GM19468 (cell line): ENCODE results near the gene MINDY4B.

Experiments used
- ATAC-seq: cut with Tn5 transposase; IDR thresholded peaks from one replicate; pipeline ENCODE4 v1.9.1; 2021; ENCODE audit warnings: mild to moderate bottlenecking, moderate library complexity, moderate number of reproducible peaks; ENCODE audit not compliant: unreplicated experiment; ENCODE audit errors: extremely low read depth

Gene MINDY4B

DNA sequence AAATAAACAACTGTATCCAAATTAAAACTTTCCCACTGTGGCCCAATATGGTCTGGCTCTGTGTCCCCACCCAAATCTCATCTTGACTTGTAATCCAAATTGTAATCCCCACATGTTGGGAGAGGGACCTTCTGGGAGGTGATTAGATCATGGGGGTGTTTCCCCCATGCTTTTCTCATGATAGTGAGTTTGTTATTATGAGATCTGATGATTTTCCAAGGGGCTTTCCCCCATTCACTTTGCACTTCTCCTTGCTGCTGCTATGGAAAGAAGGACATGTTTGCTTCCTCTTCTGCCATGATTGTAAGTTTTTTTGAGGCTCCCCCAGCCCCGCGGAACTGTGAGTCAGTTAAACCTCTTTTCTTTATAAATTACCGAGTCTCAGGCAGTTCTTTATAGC lies 55.0 kb downstream of the MINDY4B start:
- ATAC-seq, result no peak

DNA sequence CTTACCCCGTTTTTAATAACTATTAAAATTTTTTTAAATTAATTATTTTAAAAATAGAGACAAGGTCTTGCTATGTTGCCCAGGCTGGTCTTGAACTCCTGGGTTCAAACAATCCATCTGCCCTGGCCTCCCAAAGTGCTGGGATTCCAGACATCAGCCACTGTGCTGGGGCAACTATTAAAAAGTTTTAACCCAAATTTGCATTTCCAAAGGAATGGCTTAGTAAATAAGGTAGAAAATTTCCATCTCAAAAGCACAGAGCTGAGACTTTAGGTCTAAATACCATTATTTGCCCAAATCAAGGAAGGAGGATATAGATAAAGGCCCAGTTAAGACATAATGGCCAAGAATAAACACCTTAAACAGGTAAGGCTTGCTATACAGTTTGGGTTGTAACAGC lies 56.4 kb downstream of the MINDY4B start:
- no peak for ATAC-seq

DNA sequence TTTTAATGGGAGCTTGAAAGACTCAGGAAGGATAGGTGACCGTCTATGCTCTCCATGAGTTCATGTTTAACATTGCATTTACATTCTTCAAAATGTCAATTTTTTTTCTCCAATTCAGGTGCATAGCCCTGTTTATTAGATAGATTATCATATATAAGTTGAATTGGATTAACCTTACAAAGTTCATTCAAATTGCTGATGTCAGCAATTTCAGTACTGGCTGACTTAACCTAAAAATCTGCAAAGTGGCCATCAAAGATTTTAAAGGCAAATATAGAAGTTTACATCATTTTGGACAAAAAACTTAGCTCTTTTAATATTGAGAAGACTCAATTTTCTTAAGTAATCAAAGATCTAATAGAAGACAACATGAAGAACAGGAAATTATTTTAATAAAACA lies 57.8 kb downstream of the MINDY4B start:
- no peak for ATAC-seq

DNA sequence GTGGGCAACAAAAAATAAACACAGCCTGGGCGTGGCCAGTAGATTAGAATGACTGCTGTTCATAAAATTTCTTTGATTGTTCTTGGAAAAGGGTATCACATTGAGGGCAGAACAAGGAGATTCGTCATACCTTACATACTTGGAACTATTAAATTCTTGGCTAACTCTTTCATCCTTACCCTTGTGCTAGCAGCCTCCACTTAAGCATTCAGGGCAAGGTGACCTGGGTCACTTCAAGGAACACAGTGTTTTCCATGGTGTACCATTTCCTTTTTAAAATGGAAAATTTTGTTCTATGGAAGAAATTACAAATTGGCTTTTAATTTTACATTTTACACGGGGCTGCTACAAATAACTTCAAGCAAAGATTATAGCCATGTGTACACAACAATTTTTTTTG lies 60.8 kb downstream of the MINDY4B start:
- no peak for ATAC-seq

DNA sequence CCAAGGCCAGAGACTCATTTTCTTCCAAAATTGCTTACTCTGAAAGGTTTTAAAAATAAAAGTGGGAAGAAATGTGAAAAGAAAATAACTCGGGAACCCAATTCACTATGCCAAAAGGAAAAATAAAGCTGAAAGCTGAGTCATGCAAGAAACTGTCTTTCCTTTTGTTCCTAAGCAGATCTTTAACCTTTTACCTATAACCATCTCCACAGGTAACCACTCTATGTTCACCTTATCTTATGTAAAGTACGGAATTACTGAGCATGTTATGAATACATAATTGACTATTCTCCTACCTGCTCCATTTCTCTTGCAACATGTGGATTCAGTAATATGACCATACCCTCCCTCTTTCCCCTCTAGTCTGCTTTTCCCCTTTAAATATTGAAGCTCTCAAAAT lies 62.0 kb downstream of the MINDY4B start:
- no peak for ATAC-seq

DNA sequence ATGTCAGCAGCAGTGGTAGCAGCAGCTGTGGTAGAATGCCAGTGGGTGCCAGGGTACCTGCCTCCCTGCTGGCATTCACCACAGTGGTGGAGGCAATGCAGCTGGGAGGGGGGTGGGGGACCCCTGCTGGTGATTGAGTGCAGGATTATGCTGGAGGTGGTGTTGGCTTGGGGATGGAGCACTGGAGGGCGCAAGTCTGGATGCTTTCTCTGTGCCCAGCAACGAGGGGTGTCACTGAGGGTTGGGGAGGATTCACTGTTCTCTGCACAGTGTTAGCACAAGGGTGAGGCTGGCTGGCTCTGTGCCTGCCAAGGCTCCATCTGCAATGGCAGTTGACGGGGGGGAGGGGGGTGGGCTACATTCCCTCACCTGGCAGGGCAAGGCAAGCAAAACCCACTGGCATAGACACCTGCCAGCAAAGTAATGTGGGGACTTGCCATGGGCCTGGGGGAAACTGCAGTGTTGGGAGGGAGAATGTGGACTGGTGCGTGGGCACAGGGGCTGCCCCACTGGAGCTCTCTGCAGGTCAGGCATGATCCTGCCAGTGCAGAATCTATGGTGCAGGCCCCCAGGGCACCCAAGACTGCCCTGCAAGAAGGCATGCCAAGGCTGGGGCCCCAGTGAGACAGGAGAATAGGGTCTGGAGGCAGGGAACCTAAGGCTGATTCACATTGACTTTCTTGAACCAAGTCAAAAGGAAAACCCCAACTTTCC lies 64.3 kb downstream of the MINDY4B start:
- no peak for ATAC-seq

DNA sequence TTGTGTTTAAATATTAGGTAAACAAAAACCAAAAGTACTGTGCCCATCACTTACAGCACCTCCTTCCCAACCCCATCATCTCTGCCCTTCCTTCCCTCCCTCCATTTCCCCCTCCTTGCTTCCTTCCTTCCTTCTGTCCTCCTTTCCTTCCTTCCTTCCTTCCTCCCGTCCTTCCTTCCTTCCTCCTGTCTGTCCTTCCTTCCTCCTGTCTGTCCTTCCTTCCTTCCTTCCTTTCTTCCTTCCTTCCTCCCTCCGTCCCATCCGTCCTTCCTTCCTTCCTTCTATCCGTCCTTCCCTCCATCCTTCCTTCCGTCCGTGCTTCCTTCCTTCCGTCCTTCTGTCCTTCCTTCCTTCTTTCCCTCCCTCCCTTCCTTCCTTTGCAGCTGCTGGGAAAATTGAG lies 74.5 kb downstream of the MINDY4B start:
- no peak for ATAC-seq

DNA sequence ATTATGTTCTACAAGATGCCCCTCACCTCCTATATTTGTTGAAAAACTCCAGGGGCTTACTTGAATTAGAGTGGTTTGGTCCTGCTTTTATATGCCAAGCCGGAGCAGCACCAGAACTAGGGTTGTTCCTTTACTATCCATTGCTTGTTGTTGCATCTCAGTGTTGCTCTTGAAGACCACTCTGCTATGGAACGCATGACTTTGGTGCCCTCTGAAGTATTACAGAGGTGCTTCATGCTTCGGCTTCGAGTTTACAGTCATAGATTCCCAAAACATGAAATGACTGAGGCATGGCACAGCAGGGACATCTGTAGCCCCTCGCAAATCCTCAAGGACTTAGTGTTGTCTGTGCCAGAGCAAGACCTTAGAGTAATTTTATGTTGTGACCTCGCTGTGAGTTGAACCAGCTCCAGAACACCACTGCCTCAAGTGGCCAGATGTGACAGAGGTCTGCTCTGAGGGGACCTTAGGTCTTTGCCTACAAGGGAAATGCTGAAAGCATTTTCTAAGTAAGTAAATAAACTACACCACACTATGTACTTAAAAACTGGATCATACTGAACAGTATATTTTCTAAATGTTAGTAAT lies 75.1 kb downstream of the MINDY4B start:
- no peak for ATAC-seq

DNA sequence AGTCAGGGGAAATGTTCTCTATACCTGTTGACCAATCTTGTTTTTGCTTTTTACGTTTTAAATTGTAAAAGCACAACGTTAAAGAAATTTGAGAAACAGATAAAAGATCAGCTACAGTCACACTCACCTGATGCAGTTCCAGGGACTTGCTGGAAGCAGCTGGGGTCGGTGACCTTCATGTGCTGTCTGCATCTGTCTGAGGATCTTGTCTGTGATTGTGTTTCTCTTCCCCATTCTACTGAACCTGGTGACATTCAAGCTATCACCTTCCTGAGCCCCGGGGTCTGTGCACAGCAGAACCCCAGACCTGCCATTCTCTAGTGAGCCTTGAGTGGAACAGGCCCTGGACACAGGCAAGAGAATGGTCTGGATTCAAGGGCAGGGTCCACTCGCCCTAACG lies 75.8 kb downstream of the MINDY4B start:
- ATAC-seq, result no peak

DNA sequence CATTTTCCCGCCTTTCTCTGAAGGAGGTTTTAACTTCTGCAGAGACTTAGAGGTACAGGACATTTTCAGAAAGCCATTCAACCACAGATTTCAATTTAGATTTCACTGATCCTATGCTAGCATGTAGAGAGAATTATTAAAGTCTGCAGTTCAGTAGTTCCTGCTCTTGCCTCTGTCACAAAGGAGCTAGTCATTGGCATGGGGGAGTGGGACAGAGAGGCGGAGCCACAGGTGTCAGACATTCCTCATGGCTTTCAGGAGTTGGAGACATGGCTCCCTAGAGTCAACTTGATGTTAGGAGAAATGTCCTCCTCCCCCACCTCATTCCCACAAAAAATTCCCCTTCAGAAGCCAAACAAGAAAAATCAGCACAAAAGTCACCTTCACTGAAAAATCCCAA lies 76.2 kb downstream of the MINDY4B start:
- no peak for ATAC-seq

DNA sequence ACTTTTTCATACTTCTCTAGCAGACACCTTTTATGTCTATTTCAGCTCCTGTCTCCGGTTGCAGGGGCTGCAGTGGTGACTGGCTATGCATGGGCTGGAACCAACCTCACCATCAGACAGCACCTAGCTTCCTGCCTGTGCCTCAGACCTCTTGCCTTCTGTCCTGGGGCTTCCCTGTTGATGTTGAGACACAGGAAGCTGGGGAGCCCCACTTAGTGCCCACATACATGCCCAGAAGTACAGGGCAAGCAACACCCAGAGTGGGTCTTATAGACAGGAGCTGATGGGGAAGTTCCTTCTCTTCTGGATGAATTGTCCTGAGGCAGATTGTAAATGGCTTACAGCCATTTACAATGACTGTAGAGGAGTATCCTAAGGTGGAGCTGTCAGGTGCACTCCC lies 77.0 kb downstream of the MINDY4B start:
- no peak for ATAC-seq

DNA sequence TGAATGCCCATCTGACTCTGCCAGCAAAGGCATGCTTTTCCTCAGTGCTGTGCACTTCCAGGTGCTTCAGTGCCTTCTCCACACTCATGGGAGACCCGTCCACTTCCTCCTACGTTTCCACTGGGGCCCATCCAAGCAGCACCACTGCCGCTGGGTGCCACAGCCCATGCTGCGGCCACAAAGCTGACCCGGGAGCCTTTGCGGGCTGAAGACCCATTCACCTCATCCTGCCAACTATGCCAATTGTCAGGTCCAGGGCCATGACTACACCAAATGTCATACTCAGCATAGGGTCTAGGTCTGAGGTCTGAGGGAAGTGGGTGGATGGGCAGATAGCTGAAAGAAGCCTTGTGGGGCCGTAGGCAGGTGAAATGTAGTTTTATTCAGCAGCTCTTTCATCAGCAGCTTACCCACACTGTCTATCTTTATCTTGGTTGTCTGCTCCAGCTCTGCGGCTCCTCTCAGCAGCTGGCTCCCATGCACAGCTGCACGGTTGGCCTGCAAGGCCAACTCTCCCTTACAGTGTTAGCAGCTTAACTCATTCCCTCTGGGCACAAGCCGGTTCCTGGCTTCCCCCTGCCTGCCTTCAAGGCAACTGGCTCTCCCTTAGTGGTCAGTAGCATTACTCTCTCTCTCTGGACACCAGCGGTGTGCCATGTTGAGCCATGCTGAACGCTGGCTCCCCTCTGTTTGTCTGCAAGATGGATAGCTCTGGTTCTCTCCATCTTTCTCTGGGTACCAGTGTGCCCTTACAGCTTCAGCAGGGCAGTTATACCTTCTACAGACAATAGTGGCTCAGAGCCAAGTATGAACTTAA lies 78.6 kb downstream of the MINDY4B start:
- ATAC-seq, result no peak

DNA sequence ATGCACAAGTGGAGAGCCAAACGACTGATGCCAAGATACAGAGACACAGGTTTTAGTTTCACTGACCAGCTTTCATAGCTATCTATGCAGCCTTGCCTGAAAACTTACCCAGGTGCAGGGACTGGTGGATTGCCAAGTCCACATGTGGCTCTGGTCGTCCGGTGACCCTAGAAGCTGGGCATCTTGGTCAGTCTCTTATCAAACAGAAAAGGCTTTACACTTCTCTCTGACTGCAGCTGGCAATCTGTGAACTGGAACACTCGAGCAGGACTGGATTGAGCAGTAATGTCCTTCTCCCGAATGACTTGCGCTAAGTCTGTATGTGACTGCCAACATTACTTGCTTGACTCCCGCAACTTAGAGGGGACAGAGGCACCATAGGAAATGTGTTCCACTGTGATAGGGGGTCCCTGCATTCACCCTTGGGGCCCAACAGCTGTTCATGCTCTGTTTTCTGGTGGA lies 79.3 kb downstream of the MINDY4B start:
- ATAC-seq, result no peak

DNA sequence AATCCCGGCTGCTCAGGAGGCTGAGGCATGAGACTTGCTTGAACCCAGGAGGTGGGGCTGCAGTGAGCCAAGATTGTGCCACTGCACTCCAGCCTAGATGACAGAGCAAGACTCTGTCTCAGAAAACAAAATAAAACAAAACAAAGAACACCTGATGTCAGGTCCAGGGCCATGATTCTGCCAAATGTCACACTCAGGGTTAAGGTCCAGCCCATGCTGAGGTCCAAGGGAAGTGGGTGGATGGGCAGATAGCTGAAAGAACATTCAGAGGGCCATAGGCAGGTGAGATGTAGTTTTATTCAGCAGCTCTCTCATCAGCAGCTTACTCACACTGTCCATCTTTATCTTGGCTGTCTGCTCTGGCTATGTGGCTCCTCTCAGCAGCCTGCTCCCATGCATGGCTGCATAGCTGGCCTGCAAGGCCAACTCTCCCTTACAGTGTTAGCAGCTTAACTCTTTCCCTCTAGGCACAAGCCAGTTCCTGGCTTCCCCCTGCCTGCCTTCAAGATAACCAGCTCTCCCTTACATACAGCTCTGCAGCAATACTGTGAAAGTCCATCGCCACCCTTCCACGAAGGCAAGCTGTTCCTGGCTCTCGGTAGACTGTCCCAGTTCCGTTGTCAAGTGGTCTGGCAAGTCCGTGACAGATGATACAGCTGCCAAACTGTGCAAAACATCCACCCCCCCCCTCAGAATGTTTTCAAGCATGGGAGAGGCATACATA lies 79.9 kb downstream of the MINDY4B start:
- no peak for ATAC-seq

DNA sequence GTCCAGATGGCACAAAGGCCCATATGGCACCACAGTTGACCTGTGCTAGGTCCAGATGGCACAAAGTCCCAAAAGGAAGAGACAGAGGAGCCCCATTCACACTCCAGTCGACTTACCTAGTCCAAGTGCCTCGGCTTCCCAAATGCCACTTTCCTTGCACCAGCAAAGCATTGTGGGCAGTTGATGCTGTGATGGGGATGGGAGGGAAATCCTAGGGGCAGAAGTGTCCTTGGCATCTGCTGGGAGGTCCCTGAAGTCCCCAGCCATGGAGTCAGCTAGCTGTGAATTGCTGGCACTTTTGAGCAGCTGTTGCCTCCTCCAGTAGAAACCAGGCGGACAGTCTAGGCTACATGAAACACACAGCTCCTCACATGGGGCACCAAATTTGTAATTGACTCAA lies 82.0 kb downstream of the MINDY4B start:
- no peak for ATAC-seq

DNA sequence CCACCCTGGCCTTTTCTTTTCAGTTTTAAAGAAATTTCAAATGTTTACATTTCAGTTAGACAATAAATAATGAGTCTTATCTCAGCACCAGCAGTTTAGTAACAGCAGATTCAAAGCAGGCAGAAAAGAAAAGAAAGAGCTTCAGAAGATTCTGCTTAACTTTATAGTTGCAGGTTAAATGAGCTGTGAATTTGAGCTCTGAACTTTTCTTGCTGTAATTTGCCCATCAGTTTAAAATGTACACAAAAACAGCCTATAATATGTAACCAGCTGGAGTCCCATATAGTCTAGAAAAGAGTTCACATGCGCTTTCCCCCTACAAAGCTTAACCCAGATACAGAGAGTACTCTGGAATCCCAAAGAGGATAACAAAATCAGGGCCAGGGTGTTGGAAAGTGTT lies 82.6 kb downstream of the MINDY4B start:
- no peak for ATAC-seq
